ENCODE results near the gene SMARCD2.
"Not testable (repeated sequence)": the region's sequence is repeated elsewhere in the genome, so short reads cannot be mapped to it uniquely, and the experiment has no call there.

Gene SMARCD2

DNA sequence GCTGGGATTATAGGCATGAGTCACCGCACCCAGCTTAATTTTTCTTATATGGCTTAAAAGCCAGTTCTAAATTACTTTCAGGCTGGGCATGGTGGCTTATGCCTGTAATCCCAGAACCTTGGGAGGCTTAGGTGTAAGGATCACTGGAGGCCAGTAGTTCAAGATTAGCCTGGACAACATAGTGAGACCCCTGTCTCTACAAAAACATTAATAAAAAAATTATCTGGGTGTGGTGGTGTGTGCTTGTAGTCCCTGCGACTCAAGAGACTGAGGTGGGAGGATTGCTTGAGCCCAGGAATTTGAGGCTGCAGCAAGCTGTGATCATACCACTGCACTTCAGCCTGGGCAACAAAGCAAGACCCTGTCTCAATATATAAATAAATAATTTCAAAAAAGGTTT is 10.8 kb upstream of the SMARCD2 start:
- no peak for DNase-seq (ENCODE audit: low spot score)

DNA sequence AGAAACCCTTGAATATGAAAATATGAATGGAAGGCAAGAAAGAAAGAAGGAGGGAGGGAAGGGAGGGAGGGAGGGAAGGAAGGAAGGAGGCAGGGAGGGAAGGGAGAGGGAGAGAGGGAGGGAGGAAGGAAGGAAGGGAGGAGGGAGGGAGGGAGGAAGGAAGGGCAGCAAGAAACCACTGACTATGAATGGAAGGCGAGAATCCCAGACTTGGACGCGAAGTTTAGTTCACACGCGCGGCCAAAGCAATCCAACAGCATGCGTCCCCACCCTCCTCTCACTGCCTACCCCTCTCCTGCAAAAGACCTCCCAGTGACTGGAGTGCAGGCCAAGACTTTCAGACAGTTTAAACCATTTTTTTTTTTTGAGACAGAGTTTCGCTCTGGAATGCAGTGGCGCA is 7.9 kb upstream of the SMARCD2 start:
- DNase-seq (ENCODE audit: low spot score): no peak

DNA sequence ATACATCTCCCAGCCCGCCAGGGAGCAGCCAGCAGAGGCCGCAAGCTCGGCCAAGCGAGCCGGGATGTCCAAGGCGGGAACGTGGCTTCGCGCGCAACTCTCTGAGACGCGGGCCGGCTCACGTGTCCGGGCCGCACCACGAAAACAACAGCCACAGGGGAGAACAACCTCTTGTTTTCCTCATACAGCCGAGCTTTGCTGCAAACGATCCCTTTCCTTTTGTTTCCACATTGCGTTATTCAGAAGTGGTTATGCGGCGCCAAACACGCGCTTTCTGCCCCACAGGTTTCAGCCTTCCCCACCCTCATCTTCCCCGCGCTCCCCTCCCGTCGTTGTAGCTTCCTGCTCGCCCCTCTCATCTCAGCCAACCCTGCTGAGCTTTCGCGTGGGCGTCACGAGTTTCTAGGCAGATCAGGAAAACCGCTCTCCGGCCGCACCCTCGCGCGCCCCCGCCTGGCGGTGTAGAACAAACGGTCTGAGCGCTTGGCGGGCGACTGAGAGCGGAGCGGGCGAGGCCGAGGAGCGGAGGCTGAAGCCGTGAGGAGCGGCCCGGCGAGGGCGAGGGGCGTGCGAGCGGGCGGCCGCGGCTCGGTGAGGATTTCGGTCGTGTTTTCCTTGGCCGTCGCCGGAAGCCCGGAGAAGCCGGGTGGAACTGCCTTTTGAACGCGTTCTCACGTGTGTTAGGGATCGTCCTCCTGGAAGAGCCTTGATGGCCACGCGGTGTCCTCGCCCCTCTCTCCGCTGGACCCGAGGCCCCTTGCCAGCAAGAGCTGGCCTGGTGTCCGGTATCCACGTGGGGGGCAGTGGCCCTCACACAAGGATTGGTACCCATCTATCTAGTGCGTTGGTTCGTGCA is 6.6 kb upstream of the SMARCD2 start:
- DNase-seq (ENCODE audit: low spot score): peak; percentile 68

DNA sequence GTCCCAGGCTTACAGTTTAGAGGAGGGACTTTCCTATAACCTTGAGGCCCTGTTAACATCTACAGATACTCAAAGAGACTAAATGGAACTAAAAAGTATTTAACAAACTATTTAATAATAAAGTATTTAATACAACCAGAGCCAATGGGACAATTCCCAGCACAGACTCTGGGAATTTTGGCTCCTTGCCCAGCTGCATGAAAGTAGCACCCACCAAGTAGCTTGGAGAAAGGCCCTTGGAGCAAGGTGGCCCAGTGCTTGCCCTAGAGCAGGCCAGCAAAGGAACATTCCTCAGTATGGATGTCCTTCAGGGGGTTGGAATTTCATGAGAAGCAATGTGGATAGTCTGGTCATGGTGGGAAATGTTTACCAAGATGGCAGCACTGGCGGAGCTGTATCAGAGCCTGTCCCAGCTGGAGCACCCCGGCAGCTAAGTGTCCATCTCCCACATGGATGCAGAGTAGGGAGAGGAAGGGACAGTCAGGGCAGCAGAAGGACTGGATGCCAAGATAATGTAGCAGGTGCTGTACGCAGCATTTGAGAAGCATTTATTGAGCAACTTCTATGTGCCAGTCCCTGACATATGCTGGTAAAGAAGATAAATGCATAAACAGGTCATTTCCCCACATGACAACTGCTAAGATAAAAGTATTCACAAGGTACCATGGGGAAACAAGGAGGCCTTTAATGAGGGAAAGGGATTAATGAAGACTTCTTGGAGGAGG is 5.2 kb upstream of the SMARCD2 start:
- DNase-seq (ENCODE audit: low spot score): no peak

GRCh38 chr17:63845509-63845908 is 3.0 kb upstream of the SMARCD2 start:
- DNase-seq (ENCODE audit: low spot score): no peak

- DNase-seq (ENCODE audit: low spot score): no peak
Measured at GRCh38 chr17:63843910-63844677, 1.6 kb upstream of the SMARCD2 start.

DNA sequence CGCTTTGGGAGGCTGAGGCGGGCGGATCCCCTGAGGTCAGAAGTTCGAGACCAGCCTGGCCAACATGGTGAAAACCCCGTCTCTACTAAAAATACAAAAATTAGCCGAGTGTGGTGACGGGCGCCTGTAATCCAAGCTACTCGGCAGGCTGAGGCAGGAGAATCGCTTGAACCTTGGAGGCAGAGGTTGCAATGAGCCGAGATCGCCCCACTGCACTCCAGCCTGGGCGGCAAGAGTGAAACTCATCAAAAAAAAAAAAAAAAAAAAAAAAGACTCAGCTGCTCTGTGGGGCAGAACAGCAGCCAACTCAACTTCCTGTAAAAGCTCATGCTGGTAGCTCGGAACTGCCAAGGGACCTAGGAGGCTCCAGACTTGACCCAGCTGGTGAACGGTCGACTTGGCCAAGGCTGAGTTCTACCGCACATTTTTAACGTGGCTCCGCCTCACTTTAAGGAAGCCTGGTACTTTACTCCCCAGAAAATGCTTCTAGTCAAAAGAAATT is 953 bp upstream of the SMARCD2 start:
- not testable (repeated sequence) for DNase-seq (ENCODE audit: low spot score)

DNA sequence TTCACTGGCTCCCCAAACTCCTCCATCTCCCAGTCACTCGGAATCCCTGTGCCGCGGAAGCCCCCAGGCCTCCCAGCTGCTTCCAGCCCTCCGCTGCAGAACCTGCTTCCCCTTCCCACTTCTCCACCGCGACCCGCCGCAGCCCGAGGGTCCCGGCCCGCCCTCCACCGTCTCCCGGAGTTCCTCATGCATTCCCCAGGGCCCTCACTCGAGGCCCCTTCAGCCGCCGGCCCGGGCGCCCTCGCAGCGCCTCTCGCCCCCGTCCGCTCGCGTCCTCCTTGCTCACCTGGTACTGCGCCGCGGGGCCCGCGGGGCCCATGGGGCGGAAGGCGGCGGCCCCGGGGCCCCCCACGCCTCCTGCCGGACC is 329 bp downstream of the SMARCD2 start:
- DNase-seq (ENCODE audit: low spot score): no peak

- DNase-seq (ENCODE audit: low spot score): peak; percentile 94
Measured at GRCh38 chr17:63841350-63842172, 924 bp downstream of the SMARCD2 start.

DNA sequence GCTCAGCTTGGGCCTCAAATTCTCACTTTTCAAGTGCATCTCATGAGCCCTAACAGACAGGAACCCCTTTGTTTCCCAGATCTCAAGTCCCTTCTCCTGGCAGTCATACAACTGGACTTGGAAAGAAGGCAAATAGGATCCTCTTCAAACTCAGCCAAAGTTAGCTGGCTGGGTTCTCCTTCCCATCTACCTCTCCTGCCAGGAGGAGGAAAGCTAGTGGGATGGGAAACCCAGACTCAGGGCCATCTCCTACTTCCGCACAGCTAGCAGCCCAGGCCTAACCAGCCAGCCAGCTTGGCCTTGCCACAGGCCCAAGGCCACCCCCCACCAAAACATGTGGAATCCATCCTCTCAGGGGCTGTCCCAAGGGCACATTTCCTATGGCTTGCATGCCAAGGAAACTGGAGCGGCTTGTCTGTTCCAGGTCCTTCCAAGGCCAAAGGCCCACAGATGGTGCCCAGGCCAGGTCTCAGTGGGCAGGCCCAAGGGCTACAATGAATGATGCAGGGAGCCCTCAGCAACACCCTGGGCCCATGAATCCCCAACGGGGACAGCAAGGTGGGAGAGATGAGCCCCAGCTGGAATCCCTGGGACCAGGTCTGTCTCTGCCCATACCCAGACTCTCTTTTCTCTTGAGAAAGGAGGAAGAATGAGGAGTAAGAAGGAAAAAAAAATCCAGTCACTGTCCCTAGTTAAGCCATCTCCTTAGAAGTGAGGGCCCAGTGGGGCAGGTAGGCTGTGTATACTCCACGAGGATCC is 1.7 kb downstream of the SMARCD2 start:
- no peak for DNase-seq (ENCODE audit: low spot score)

- DNase-seq (ENCODE audit: low spot score): no peak
Measured at GRCh38 chr17:63838631-63839171, 3.8 kb downstream of the SMARCD2 start.

DNA sequence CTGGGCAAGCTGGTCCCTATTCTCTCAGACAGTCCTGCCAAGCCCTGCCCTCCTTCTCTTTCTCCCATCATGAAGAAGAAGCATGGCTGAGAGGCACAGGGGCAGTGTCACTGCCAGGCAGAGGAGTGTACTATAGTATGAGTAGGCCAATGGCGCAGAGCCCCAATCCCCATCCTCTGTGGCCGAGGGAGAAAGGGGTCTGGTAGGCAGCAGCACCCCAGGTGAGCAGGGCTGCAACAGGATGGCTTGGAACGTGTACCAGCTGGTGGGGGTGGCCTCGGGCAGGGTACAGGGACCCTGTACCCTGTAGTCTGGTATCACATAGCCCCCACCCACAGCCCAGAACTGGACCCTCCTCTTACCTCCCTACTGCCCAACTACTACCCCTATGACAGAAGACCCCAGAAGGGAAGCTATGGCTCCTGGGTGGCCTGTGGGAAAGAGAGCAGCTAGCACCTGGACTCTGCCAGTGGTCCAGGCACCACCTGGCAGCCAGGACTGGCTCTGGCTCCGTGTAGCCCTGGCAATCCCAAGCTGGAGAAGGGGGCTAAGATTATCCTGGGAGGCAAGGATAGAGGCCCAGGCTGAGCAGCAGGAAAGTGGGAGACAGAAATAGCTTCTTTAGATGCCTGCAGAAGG is 4.4 kb downstream of the SMARCD2 start:
- DNase-seq (ENCODE audit: low spot score): no peak

- no peak for DNase-seq (ENCODE audit: low spot score)
Measured at GRCh38 chr17:63837480-63837879, 5.0 kb downstream of the SMARCD2 start.

- DNase-seq (ENCODE audit: low spot score): no peak
Measured at GRCh38 chr17:63836811-63837210, 5.7 kb downstream of the SMARCD2 start.

GRCh38 chr17:63835167-63835720 is 7.2 kb downstream of the SMARCD2 start:
- no peak for DNase-seq (ENCODE audit: low spot score)

DNA sequence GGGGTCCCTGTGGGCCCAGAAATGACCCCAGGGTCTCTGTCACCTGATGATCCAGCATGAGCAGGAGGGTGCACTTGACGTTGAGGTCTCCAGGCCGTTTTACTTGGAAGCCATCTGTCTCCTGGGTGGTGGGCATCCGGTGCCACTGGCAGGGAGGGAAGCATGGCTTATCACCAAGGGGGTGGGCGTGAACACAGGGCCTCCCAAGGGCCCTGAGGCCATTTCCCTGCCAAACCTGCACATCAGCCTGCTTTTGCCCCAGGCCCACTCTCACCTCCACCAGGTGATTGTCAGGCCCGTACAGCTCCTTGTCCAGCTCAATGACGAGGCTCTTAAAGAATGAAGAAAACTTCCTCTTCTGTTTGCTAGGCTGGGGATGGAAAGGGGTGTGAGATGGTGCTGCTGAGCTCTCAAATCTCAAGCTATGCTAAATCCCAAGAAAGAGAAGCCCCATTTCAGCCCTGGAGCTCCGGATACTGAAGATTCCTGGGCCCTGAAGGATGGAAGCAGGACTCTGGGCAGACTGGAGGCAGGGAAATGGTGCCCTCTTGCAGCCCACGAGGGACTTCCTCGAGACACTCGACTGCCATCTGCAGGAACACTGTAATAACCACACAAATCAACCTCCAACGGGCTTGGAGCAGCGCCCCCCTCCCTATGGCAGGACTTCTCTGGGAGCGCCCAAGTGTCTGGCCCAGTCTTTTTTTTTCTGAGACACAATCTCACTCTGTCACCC is 7.9 kb downstream of the SMARCD2 start:
- peak; percentile 91 for DNase-seq (ENCODE audit: low spot score)

- DNase-seq (ENCODE audit: low spot score): no peak
Measured at GRCh38 chr17:63833741-63834373, 8.6 kb downstream of the SMARCD2 start.
